Activated CD8-positive, alpha-beta T cell treated with anti-CD3 and anti-CD28 coated beads for 36 hours (primary cell): Measurements from ENCODE around the gene PPT2. TPM values are rescaled to one million over a fixed set of nuclear protein-coding genes. Genes with fewer than 3 reads are reported as not detected.

ENCODE experiments used
- ATAC-seq: fragments of 200-7000 bp; cut with Tn5 transposase; one replicate; pipeline ENCODE4 v1.10.0; 2021; ENCODE audit warnings: mild to moderate bottlenecking, moderate library complexity
- CTCF ChIA-PET: fragments of 350-600 bp; sonication (Branson Sonifier 250); formaldehyde crosslinking; loops from one replicate; lab custom pipeline; 2021; ENCODE audit warnings: antibody characterized with exemption; lab: Charles Lee
- POLR2A ChIA-PET: fragments of 350-600 bp; sonication (Branson Sonifier 250); formaldehyde crosslinking; loops from one replicate; lab custom pipeline; 2021; ENCODE audit warnings: antibody characterized with exemption; lab: Charles Lee
- DNase-seq: peaks from one replicate; pipeline ENCODE4 v3.0.0-alpha.2; 2020
- H3K27ac Mint-ChIP-seq: one replicate; pipeline ENCODE4 v1.8.0; 2021; ENCODE audit warnings: mild to moderate bottlenecking, mixed read lengths
- H3K27me3 Mint-ChIP-seq: one replicate; pipeline ENCODE4 v1.8.0; 2021; ENCODE audit warnings: mixed read lengths
- H3K36me3 Mint-ChIP-seq: one replicate; pipeline ENCODE4 v1.8.0; 2021; ENCODE audit warnings: low read depth, mixed read lengths
- H3K4me1 Mint-ChIP-seq: one replicate; pipeline ENCODE4 v1.8.0; 2021; ENCODE audit warnings: low read depth, mixed read lengths
- H3K4me3 Mint-ChIP-seq: one replicate; pipeline ENCODE4 v1.8.0; 2021; ENCODE audit warnings: mild to moderate bottlenecking, moderate library complexity, mixed read lengths
- H3K9me3 Mint-ChIP-seq: one replicate; pipeline ENCODE4 v1.8.0; 2021; ENCODE audit warnings: mixed read lengths
- CTCF ChIP-seq: fragments of 200-600 bp; IDR thresholded peaks from one replicate; pipeline ENCODE4 v1.8.0; 2022; ENCODE audit warnings: antibody characterized with exemption, mild to moderate bottlenecking
- intact Hi-C: fragments of 100-400 bp; cut with micrococcal nuclease; formaldehyde crosslinking; loops from one replicate; pipeline ENCODE4 v1.10.0; 2022
- total RNA-seq, 2 experiments: library from RNA; stranded (reverse); gene quantifications; one replicate each; pipeline ENCODE4 v1.2.3, GENCODE V29; 2021

Gene PPT2
- total RNA-seq, 2 experiments from 2014 or later: 14.4 to 21.7 TPM

GRCh38 chr6:32178547-32179440 is 24.9 kb downstream of the PPT2 start:
- Mint-ChIP-seq H3K9me3 (no peaks in the 10 kb centered on the region), H3K4me1 (peaks cover 62% of the 10 kb centered on the region), H3K27ac (peak overlapping the region; percentile 96), H3K4me3 (peak overlapping the region; percentile 94), H3K36me3 (peaks cover 34% of the 10 kb centered on the region), H3K27me3 (no peaks in the 10 kb centered on the region)
- ATAC-seq (no peak), DNase-seq (no peak)
- intact Hi-C loops: loop anchor here (2.0 kb wide), 1 partner anchor 16 kb away; no protein-coding TSS in a partner anchor
- CTCF ChIA-PET: interaction anchor here (0.8 to 1.7 kb wide), 5 partner anchors 14 to 60 kb away, joined by 3 to 6 read pairs (median 4); no protein-coding TSS in a partner anchor
- TF ChIP-seq CTCF: no peak
- POLR2A ChIA-PET: interaction anchor here (0.9 to 6.5 kb wide), 6 partner anchors 11 to 50 kb away, joined by 3 to 72 read pairs (median 6); partner anchors contain the start of genes ATF6B, FKBPL, GPSM3 and PBX2

GRCh38 chr6:32179766-32180405 is 25.9 kb downstream of the PPT2 start:
- no peak for ATAC-seq
- no peak for DNase-seq
- H3K27ac Mint-ChIP-seq: peak overlapping the region; percentile 75
- H3K27me3 Mint-ChIP-seq: no peaks in the 10 kb centered on the region
- no peak for TF ChIP-seq CTCF
- no peaks in the 10 kb centered on the region for H3K9me3 Mint-ChIP-seq
- peaks cover 55% of the 10 kb centered on the region for H3K4me1 Mint-ChIP-seq
- peak overlapping the region; percentile 94 for H3K4me3 Mint-ChIP-seq
- intact Hi-C loops: loop anchor here (2.0 kb wide), 1 partner anchor 15 kb away; no protein-coding TSS in a partner anchor
- CTCF ChIA-PET: interaction anchor here (0.8 to 1.7 kb wide), 5 partner anchors 13 to 61 kb away, joined by 3 to 6 read pairs (median 4); no protein-coding TSS in a partner anchor
- H3K36me3 Mint-ChIP-seq: peaks cover 37% of the 10 kb centered on the region
- POLR2A ChIA-PET: interaction anchor here (1.0 to 6.5 kb wide), 3 partner anchors 10 to 49 kb away, joined by 3 to 72 read pairs (median 8); partner anchors contain the start of genes FKBPL, GPSM3 and PBX2

GRCh38 chr6:32181148-32181702 is 27.3 kb downstream of the PPT2 start:
- Mint-ChIP-seq H3K27me3 (no peaks in the 10 kb centered on the region), H3K4me3 (no peak overlapping the region), H3K27ac (peak overlapping the region; percentile 50), H3K36me3 (peaks cover 44% of the 10 kb centered on the region), H3K9me3 (no peaks in the 10 kb centered on the region), H3K4me1 (peaks cover 58% of the 10 kb centered on the region)
- ChIA-PET CTCF (no interaction called here), POLR2A (interaction anchor here (6.5 kb wide), 1 partner anchor 9 kb away, joined by 72 read pairs; the partner anchor contains the start of genes GPSM3 and PBX2)
- no peak for TF ChIP-seq CTCF
- ATAC-seq (no peak), DNase-seq (no peak)
- intact Hi-C loops: no loop called here

GRCh38 chr6:32181915-32182529 is 28.1 kb downstream of the PPT2 start:
- DNase-seq (no peak), ATAC-seq (no peak)
- TF ChIP-seq CTCF: no peak
- H3K9me3 Mint-ChIP-seq: no peaks in the 10 kb centered on the region
- peaks cover 52% of the 10 kb centered on the region for H3K36me3 Mint-ChIP-seq
- ChIA-PET POLR2A (interaction anchor here (0.9 to 6.5 kb wide), 3 partner anchors 8 to 54 kb away, joined by 3 to 72 read pairs (median 6); partner anchors contain the start of genes ATF6B, GPSM3 and PBX2), CTCF (no interaction called here)
- H3K4me3 Mint-ChIP-seq: no peak overlapping the region
- peak overlapping the region; percentile 34 for H3K27ac Mint-ChIP-seq
- no peaks in the 10 kb centered on the region for H3K27me3 Mint-ChIP-seq
- peaks cover 58% of the 10 kb centered on the region for H3K4me1 Mint-ChIP-seq
- intact Hi-C loops: no loop called here
